Activated CD4-positive, alpha-beta T cell treated with anti-CD3 and anti-CD28 coated beads for 36 hours (primary cell): Measurements from ENCODE around the gene RNF126. TPM values are rescaled to one million over a fixed set of nuclear protein-coding genes. Genes with fewer than 3 reads are reported as not detected.
"Not testable (repeated sequence)": the region's sequence is repeated elsewhere in the genome, so short reads cannot be mapped to it uniquely, and the experiment has no call there.

Experiments used
- ATAC-seq: fragments of 200-7000 bp; cut with Tn5 transposase; one replicate; pipeline ENCODE4 v1.10.0; 2021; ENCODE audit warnings: mild to moderate bottlenecking, moderate library complexity
- CTCF ChIA-PET: fragments of 350-600 bp; sonication (Branson Sonifier 250); formaldehyde crosslinking; loops from one replicate; lab custom pipeline; 2021; ENCODE audit warnings: antibody characterized with exemption; lab: Charles Lee
- POLR2A ChIA-PET: fragments of 350-600 bp; sonication (Branson Sonifier 250); formaldehyde crosslinking; loops from one replicate; lab custom pipeline; 2021; ENCODE audit warnings: antibody characterized with exemption, inconsistent platforms; lab: Charles Lee
- DNase-seq: peaks from one replicate; pipeline ENCODE4 v3.0.0-alpha.2; 2020
- H3K27ac Mint-ChIP-seq: one replicate; pipeline ENCODE4 v1.8.0; 2021; ENCODE audit warnings: mixed read lengths
- H3K27me3 Mint-ChIP-seq: one replicate; pipeline ENCODE4 v1.8.0; 2021; ENCODE audit warnings: mixed read lengths
- H3K36me3 Mint-ChIP-seq: one replicate; pipeline ENCODE4 v1.8.0; 2021; ENCODE audit warnings: low read depth, mixed read lengths
- H3K4me1 Mint-ChIP-seq: one replicate; pipeline ENCODE4 v1.8.0; 2021; ENCODE audit warnings: mixed read lengths
- H3K4me3 Mint-ChIP-seq: one replicate; pipeline ENCODE4 v1.8.0; 2021; ENCODE audit warnings: mild to moderate bottlenecking, moderate library complexity, mixed read lengths
- H3K9me3 Mint-ChIP-seq: one replicate; pipeline ENCODE4 v1.8.0; 2021; ENCODE audit warnings: low read depth, mixed read lengths
- intact Hi-C, 2 experiments: fragments of 100-400 bp; cut with DNase I in 1 of 2; cut with micrococcal nuclease in 1 of 2; formaldehyde crosslinking; loops; one replicate each; pipeline versions ENCODE4 v1.14.2 to v1.15.1; 2022 to 2024; cut with DNase I, micrococcal nuclease
- total RNA-seq, 2 experiments: library from RNA; stranded (reverse); gene quantifications; one replicate each; pipeline ENCODE4 v1.2.3, GENCODE V29; 2021

The RNF126 gene
- total RNA-seq, 2 experiments from 2014 or later, result 83.0 to 91.3 TPM

GRCh38 chr19:676007-676338 lies 13.0 kb upstream of the RNF126 start:
- CTCF ChIA-PET, result interaction anchor here (0.6 kb wide), 1 partner anchor 13 kb away, joined by 3 read pairs; no protein-coding TSS in a partner anchor
- no peak for ATAC-seq
- peaks cover 14% of the 10 kb centered on the region for H3K27me3 Mint-ChIP-seq
- no peak overlapping the region for H3K27ac Mint-ChIP-seq
- POLR2A ChIA-PET, result interaction anchor here (0.6 kb wide), 1 partner anchor 19 kb away, joined by 3 read pairs; no protein-coding TSS in a partner anchor
- no peak for DNase-seq
- no peak overlapping the region for H3K4me3 Mint-ChIP-seq
- H3K4me1 Mint-ChIP-seq, result peaks cover 3% of the 10 kb centered on the region
- H3K36me3 Mint-ChIP-seq, result no peaks in the 10 kb centered on the region
- intact Hi-C loops, result no loop called here
- H3K9me3 Mint-ChIP-seq, result no peaks in the 10 kb centered on the region

- H3K27me3 Mint-ChIP-seq, result peaks cover 14% of the 10 kb centered on the region
- H3K36me3 Mint-ChIP-seq, result no peaks in the 10 kb centered on the region
- no peak overlapping the region for H3K27ac Mint-ChIP-seq
- no peaks in the 10 kb centered on the region for H3K9me3 Mint-ChIP-seq
- ChIA-PET CTCF (no interaction called here), POLR2A (no interaction called here)
- no peak for ATAC-seq
- intact Hi-C loops, result no loop called here
- no peak overlapping the region for H3K4me3 Mint-ChIP-seq
- H3K4me1 Mint-ChIP-seq, result peaks cover 3% of the 10 kb centered on the region
- DNase-seq, result no peak
Measured at GRCh38 chr19:674282-675151, 11.5 kb upstream of the RNF126 start.

GRCh38 chr19:670609-671075 lies 7.6 kb upstream of the RNF126 start:
- Mint-ChIP-seq H3K27ac (no peak overlapping the region), H3K36me3 (no peaks in the 10 kb centered on the region), H3K4me1 (peaks cover 3% of the 10 kb centered on the region), H3K4me3 (no peak overlapping the region), H3K27me3 (peaks cover 15% of the 10 kb centered on the region), H3K9me3 (no peaks in the 10 kb centered on the region)
- ChIA-PET POLR2A (no interaction called here), CTCF (interaction anchor here (0.5 to 1.1 kb wide), 4 partner anchors 9 to 111 kb away, joined by 3 to 4 read pairs (median 4); no protein-coding TSS in a partner anchor)
- peak; percentile 53 for ATAC-seq
- DNase-seq, result no peak
- intact Hi-C loops, result no loop called here

GRCh38 chr19:668675-669434 lies 5.8 kb upstream of the RNF126 start:
- H3K9me3 Mint-ChIP-seq, DNase-seq, POLR2A ChIA-PET, H3K27ac Mint-ChIP-seq, H3K4me3 Mint-ChIP-seq, ATAC-seq, H3K27me3 Mint-ChIP-seq, H3K36me3 Mint-ChIP-seq, H3K4me1 Mint-ChIP-seq, intact Hi-C loops: not testable (repeated sequence)
- CTCF ChIA-PET, result interaction anchor here (0.6 to 1.1 kb wide), 3 partner anchors 10 to 65 kb away, joined by 3 read pairs; no protein-coding TSS in a partner anchor

GRCh38 chr19:666985-667573 lies 4.1 kb upstream of the RNF126 start:
- intact Hi-C loops, result not testable (repeated sequence)
- CTCF ChIA-PET, result interaction anchor here (2.1 kb wide), 1 partner anchor 13 kb away, joined by 11 read pairs; no protein-coding TSS in a partner anchor

GRCh38 chr19:664913-665443 lies 2.0 kb upstream of the RNF126 start:
- peaks cover 10% of the 10 kb centered on the region for H3K36me3 Mint-ChIP-seq
- H3K4me3 Mint-ChIP-seq, result peak overlapping the region; percentile 74
- ATAC-seq (peak; percentile 8), DNase-seq (peak; percentile 90)
- peaks cover 22% of the 10 kb centered on the region for H3K4me1 Mint-ChIP-seq
- intact Hi-C loops, result loop anchor here (1.0 to 5.0 kb wide), 6 partner anchors 40 to 507 kb away; partner anchors contain the start of genes BSG (in 1 of the 2), PTBP1 (in 1 of the 2) and SBNO2 (in 1 of the 2)
- no peaks in the 10 kb centered on the region for H3K9me3 Mint-ChIP-seq
- ChIA-PET CTCF (no interaction called here), POLR2A (no interaction called here)
- peak overlapping the region; percentile 51 for H3K27ac Mint-ChIP-seq
- peaks cover 4% of the 10 kb centered on the region for H3K27me3 Mint-ChIP-seq

More at GRCh38 chr19:666985-667573, 4.1 kb upstream of the RNF126 start:
- POLR2A ChIA-PET, ATAC-seq, H3K27me3 Mint-ChIP-seq, H3K27ac Mint-ChIP-seq, DNase-seq, H3K9me3 Mint-ChIP-seq, H3K4me3 Mint-ChIP-seq, H3K36me3 Mint-ChIP-seq: not testable (repeated sequence)
- peaks cover 13% of the 10 kb centered on the region for H3K4me1 Mint-ChIP-seq

- Mint-ChIP-seq H3K4me3 (peak overlapping the region; percentile 74), H3K36me3 (peaks cover 13% of the 10 kb centered on the region)
Measured at GRCh38 chr19:663682-664117, 686 bp upstream of the RNF126 start.

GRCh38 chr19:662207-662961 lies 630 bp downstream of the RNF126 start:
- no peaks in the 10 kb centered on the region for H3K27me3 Mint-ChIP-seq
- peak overlapping the region; percentile 96 for H3K4me3 Mint-ChIP-seq
- peaks cover 15% of the 10 kb centered on the region for H3K36me3 Mint-ChIP-seq
- intact Hi-C loops, result loop anchor here (1.0 to 5.0 kb wide), 9 partner anchors 90 to 586 kb away; partner anchors contain the start of genes BSG (in 1 of the 2), MIDN (in 1 of the 2), PTBP1 (in 1 of the 2) and RNU6-2 (in 1 of the 2)
- ChIA-PET CTCF (interaction anchor here (0.6 to 1.7 kb wide), 2 partner anchors 71 to 72 kb away, joined by 3 to 13 read pairs; no protein-coding TSS in a partner anchor), POLR2A (interaction anchor here (1.0 to 1.8 kb wide), 2 partner anchors 18 to 137 kb away, joined by 5 to 7 read pairs; no protein-coding TSS in a partner anchor)
- H3K27ac Mint-ChIP-seq, result peak overlapping the region; percentile 95
- DNase-seq (peak; percentile 85), ATAC-seq (peak; percentile 35)
- no peaks in the 10 kb centered on the region for H3K9me3 Mint-ChIP-seq
- H3K4me1 Mint-ChIP-seq, result peaks cover 42% of the 10 kb centered on the region

More at GRCh38 chr19:663682-664117, 686 bp upstream of the RNF126 start:
- intact Hi-C loops, result loop anchor here (1.0 to 5.0 kb wide), 17 partner anchors 17 to 612 kb away; partner anchors contain the start of genes BSG (in 2 of the 2), PTBP1 (in 2 of the 2), CDC34 (in 1 of the 2) and FAM174C (in 1 of the 2)
- CTCF ChIA-PET, result interaction anchor here (0.6 to 1.7 kb wide), 5 partner anchors 16 to 260 kb away, joined by 3 to 13 read pairs (median 3); no protein-coding TSS in a partner anchor
- H3K4me1 Mint-ChIP-seq, result peaks cover 33% of the 10 kb centered on the region
- DNase-seq, result no peak
- peak overlapping the region; percentile 87 for H3K27ac Mint-ChIP-seq
- H3K27me3 Mint-ChIP-seq, result no peaks in the 10 kb centered on the region
- ATAC-seq, result no peak
- POLR2A ChIA-PET, result interaction anchor here (0.6 to 1.8 kb wide), 3 partner anchors 17 to 136 kb away, joined by 4 to 7 read pairs (median 5); no protein-coding TSS in a partner anchor
- H3K9me3 Mint-ChIP-seq, result no peaks in the 10 kb centered on the region

GRCh38 chr19:661427-662196 lies 1.4 kb downstream of the RNF126 start:
- POLR2A ChIA-PET, result interaction anchor here (1.0 to 1.7 kb wide), 2 partner anchors 50 to 87 kb away, joined by 3 to 8 read pairs; no protein-coding TSS in a partner anchor
- peak overlapping the region; percentile 96 for H3K4me3 Mint-ChIP-seq
- H3K9me3 Mint-ChIP-seq, result no peaks in the 10 kb centered on the region
- H3K36me3 Mint-ChIP-seq, result peaks cover 15% of the 10 kb centered on the region
- CTCF ChIA-PET, result interaction anchor here (0.6 to 0.7 kb wide), 2 partner anchors 25 to 73 kb away, joined by 3 to 4 read pairs; no protein-coding TSS in a partner anchor
- peak overlapping the region; percentile 95 for H3K27ac Mint-ChIP-seq
- ATAC-seq (peak; percentile 50), DNase-seq (peak; percentile 81)
- peaks cover 47% of the 10 kb centered on the region for H3K4me1 Mint-ChIP-seq
- no peaks in the 10 kb centered on the region for H3K27me3 Mint-ChIP-seq
- intact Hi-C loops, result loop anchor here (1.0 to 5.0 kb wide), 10 partner anchors 28 to 587 kb away; partner anchors contain the start of genes BSG (in 1 of the 2), MIDN (in 1 of the 2), POLRMT (in 1 of the 2) and PTBP1 (in 1 of the 2)
